Glutamatergic neuron (in vitro differentiated cells): ENCODE measurements around the gene P2RX3. TPM values are rescaled to one million over a fixed set of nuclear protein-coding genes. Genes with fewer than 3 reads are reported as not detected.

Experiments used
- DNase-seq: peaks from one replicate; pipeline ENCODE4 v3.0.0; 2022
- H3K27ac Mint-ChIP-seq: one replicate; pipeline ENCODE4 v1.8.0; 2020; ENCODE audit warnings: mild to moderate bottlenecking, mixed read lengths, inconsistent platforms; ENCODE audit not compliant: unreplicated experiment
- H3K27me3 Mint-ChIP-seq: one replicate; pipeline ENCODE4 v1.8.0; 2020; ENCODE audit warnings: mild to moderate bottlenecking, moderate library complexity, mixed read lengths, inconsistent platforms; ENCODE audit not compliant: unreplicated experiment
- H3K36me3 Mint-ChIP-seq: one replicate; pipeline ENCODE4 v1.8.0; 2020; ENCODE audit warnings: mild to moderate bottlenecking, mixed read lengths, inconsistent platforms; ENCODE audit not compliant: unreplicated experiment
- H3K4me1 Mint-ChIP-seq: one replicate; pipeline ENCODE4 v1.8.0; 2020; ENCODE audit warnings: mild to moderate bottlenecking, low read depth, mixed read lengths, inconsistent platforms; ENCODE audit not compliant: unreplicated experiment
- H3K4me3 Mint-ChIP-seq: one replicate; pipeline ENCODE4 v1.8.0; 2020; ENCODE audit warnings: mild to moderate bottlenecking, mixed read lengths, inconsistent platforms; ENCODE audit not compliant: unreplicated experiment
- H3K9me3 Mint-ChIP-seq: one replicate; pipeline ENCODE4 v1.8.0; 2020; ENCODE audit warnings: mild to moderate bottlenecking, moderate library complexity, mixed read lengths, inconsistent platforms; ENCODE audit not compliant: unreplicated experiment
- total RNA-seq: library from RNA; stranded (reverse); fragmentation: NEBNext Ultra II Directional; extraction: Animal tissue kit (Norgen Biotek cat#: 25700); gene quantifications from one replicate; pipeline ENCODE4 v1.2.1, GENCODE V29; 2021; ENCODE audit not compliant: unreplicated experiment
- TF ChIP-seq, protein P1 (sequence below): fragments of 200-600 bp; sonication (generic); IDR thresholded peaks from one replicate; pipeline ENCODE4 v1.5.0; 2021; ENCODE audit not compliant: partially characterized antibody, unreplicated experiment

The P2RX3 gene
- total RNA-seq, 1 donor from 2014 or later: 496 TPM

DNA sequence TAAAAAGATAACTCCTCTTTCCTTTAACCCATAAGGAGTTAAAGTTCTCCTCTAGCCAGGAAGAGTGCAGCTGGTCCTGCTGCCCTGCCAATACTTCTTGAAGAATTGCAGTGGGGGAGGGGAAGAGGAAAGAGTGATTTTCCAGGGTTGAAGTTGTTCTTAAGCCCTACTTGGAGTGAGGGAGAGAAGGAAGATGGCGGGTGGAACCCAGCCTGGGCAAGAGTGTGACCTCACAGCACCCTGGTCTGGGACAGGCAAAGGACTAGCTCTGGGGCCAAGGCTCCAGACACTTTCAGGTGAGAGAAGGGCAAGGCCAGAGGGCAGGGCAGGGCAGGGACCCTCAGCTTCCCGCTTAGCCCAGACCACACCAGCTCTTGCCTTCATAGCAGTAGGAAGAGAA is 20.0 kb upstream of the P2RX3 start:
- Mint-ChIP-seq H3K4me3 (no peak overlapping the region), H3K27me3 (peaks cover 13% of the 10 kb centered on the region), H3K9me3 (peaks cover 9% of the 10 kb centered on the region), H3K4me1 (peaks cover 30% of the 10 kb centered on the region), H3K36me3 (peaks cover 3% of the 10 kb centered on the region), H3K27ac (no peak overlapping the region)
- TF ChIP-seq, protein P1, sequence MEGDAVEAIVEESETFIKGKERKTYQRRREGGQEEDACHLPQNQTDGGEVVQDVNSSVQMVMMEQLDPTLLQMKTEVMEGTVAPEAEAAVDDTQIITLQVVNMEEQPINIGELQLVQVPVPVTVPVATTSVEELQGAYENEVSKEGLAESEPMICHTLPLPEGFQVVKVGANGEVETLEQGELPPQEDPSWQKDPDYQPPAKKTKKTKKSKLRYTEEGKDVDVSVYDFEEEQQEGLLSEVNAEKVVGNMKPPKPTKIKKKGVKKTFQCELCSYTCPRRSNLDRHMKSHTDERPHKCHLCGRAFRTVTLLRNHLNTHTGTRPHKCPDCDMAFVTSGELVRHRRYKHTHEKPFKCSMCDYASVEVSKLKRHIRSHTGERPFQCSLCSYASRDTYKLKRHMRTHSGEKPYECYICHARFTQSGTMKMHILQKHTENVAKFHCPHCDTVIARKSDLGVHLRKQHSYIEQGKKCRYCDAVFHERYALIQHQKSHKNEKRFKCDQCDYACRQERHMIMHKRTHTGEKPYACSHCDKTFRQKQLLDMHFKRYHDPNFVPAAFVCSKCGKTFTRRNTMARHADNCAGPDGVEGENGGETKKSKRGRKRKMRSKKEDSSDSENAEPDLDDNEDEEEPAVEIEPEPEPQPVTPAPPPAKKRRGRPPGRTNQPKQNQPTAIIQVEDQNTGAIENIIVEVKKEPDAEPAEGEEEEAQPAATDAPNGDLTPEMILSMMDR: no peak
- DNase-seq: no peak

DNA sequence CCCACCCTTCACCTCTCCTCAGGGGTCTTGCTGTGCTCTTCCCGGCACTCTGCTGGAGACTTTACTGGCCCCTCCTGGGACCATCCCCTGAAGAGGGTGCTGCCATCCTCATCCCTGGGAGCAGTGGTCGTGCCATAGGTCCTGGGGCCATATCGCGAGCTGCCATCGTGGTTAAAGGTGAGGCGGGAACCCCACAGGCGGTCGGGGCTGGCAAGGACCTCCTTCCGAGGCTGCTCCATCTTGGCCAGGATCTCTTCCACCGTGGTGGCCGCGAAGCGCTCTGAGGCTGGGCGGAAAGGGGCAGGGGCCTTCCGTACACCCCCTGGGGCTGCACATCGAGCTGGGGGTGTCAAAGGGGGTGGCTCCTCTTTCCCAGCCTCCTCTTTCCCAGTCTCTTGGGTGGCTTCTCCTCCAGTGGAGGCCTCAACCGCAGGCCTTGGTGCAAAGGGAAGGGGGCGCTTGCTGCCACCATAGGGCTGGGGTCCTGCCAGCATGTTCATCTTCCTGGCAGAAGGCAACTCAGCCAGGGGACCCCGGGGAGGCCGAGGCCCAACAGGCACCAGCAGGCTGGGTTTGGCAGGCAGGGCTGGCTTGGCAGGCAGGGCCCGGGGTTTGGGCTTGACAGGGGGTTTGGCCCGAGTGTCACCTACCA is 18.0 kb upstream of the P2RX3 start:
- no peak overlapping the region for H3K27ac Mint-ChIP-seq
- peaks cover 23% of the 10 kb centered on the region for H3K27me3 Mint-ChIP-seq
- DNase-seq: no peak
- peaks cover 3% of the 10 kb centered on the region for H3K36me3 Mint-ChIP-seq
- H3K9me3 Mint-ChIP-seq: peaks cover 18% of the 10 kb centered on the region
- no peak overlapping the region for H3K4me3 Mint-ChIP-seq
- H3K4me1 Mint-ChIP-seq: peaks cover 31% of the 10 kb centered on the region
- TF ChIP-seq, protein P1: no peak

DNA sequence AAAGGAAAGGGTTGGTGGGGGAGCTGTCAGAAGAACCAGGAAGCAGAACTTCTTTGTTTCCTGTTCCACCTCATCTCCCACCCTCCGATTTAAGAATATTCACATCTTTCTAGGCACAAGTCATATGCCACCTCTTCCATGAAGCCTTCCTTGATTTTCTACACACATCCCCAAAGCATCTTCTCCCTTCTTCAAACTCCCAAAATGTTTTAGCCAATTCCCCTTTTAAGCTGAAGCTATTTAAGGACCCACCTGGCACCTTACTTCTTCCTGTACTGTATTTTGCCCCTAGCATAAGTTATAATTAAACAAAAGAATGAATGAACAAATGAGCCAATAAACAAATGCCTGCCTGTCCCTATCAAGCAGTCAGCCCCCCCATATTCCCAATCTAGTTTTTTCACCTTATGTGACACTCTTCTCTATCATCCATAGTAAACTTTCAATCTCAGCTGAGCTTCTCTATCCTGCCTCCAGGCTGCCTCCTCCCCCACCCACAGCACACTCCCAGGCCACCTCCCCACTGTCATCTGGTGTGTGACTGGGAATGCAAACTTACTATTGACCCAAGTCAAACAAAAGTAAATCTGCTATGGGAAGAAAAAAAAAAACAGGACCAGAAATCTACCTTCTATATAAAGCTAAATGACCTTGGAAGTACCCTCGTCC is 17.3 kb upstream of the P2RX3 start:
- Mint-ChIP-seq H3K9me3 (peaks cover 23% of the 10 kb centered on the region), H3K27ac (no peak overlapping the region), H3K4me3 (peak overlapping the region; percentile 97), H3K36me3 (peaks cover 3% of the 10 kb centered on the region), H3K27me3 (peaks cover 26% of the 10 kb centered on the region), H3K4me1 (peaks cover 37% of the 10 kb centered on the region)
- TF ChIP-seq, protein P1: no peak
- no peak for DNase-seq

DNA sequence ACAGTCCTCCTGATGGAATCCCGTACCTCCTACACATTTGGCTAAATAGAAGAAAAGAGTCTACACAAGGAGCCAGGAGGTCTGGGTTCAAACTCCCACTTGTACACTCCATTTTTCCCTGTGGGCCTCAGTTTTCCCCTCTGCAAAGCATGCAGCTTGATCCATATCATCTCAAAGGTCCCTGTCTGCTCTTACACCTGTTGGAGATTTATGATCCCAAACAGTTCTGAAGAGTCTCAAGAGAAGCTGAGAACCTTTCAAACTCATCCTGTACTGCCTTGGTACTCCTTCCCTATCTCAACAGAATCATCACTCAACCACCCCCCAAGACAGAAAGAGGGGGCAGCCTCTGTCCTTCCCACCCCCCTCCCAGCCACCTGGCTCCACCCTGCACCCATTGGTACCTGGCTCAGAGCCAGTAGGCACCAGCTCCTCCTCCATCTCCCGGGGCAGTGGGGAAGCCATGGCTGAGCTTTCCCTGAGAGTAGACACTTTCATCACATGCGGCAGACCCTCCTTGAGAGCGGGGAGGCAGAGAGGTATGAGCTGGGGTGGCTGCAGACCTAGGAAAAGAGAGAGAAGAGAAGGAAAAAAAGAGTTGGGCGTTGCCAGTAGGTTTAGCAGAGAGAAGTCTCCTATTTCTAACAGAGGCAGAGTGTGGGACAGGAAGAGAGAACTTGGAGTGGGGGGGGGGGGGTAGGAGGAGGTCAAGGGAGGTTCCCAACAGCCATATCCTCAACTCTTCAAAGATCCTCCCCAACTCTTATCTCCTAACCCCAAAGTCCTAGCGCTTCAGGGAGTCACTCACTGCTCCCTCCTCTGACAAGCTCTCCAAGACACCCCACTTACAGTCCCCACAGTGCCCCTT is 16.5 kb upstream of the P2RX3 start:
- Mint-ChIP-seq H3K4me3 (peak overlapping the region; percentile 97), H3K36me3 (peaks cover 3% of the 10 kb centered on the region), H3K27ac (peak overlapping the region; percentile 98), H3K4me1 (peaks cover 40% of the 10 kb centered on the region), H3K9me3 (peaks cover 26% of the 10 kb centered on the region), H3K27me3 (peaks cover 29% of the 10 kb centered on the region)
- TF ChIP-seq, protein P1: no peak
- no peak for DNase-seq
